ENCODE results near the gene TM9SF1. TPM values are rescaled to one million over a fixed set of nuclear protein-coding genes. Genes with fewer than 3 reads are reported as not detected.

Gene TM9SF1
- total and polyA plus RNA-seq, 2 of the 13 experiments (the other 11 are each of a cell fraction or from before 2014, with no cell fraction given), result 83.2 to 110 TPM

DNA sequence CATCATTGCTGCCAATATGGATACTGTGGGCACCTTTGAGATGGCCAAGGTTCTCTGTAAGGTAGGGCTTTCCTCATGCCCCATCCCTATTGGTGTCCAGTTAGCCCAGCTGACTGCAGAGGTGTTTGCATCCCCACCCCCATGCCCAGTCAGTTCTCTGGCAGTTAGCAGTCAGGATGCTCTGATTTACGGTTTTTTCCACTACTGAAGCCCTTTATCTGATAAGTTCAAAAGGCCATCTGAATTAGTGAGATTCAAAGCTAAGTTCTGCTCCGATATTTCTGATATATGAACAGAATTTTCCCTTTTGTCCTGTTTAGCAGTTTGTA is 38.3 kb upstream of the TM9SF1 start (continued):
- TF ChIP-seq ARID5B (CRISPR knock-in tag; IDR thresholded peaks at IDR 0.05), result no peak
- no peak for TF ChIP-seq REL (CRISPR knock-in tag; conservative IDR thresholded peaks at IDR 0.05)
- no peak for TF ChIP-seq SNAPC4 (CRISPR knock-in tag; IDR thresholded peaks at IDR 0.05)
- TF ChIP-seq, protein P1, sequence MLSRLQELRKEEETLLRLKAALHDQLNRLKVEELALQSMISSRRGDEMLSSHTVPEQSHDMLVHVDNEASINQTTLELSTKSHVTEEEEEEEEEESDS (CRISPR knock-in tag; IDR thresholded peaks at IDR 0.05; ENCODE audit: borderline replicate concordance), result no peak
- no peak for TF ChIP-seq ZKSCAN8 (CRISPR knock-in tag; IDR thresholded peaks at IDR 0.05; ENCODE audit: borderline replicate concordance)
- no peak for TF ChIP-seq ZNF24 (IDR thresholded peaks at IDR 0.05)
- TF ChIP-seq ZNF256 (CRISPR knock-in tag; conservative IDR thresholded peaks at IDR 0.05), result no peak
- no peak for TF ChIP-seq ZBTB7B (CRISPR knock-in tag; IDR thresholded peaks at IDR 0.05)
- TF ChIP-seq, protein P2, sequence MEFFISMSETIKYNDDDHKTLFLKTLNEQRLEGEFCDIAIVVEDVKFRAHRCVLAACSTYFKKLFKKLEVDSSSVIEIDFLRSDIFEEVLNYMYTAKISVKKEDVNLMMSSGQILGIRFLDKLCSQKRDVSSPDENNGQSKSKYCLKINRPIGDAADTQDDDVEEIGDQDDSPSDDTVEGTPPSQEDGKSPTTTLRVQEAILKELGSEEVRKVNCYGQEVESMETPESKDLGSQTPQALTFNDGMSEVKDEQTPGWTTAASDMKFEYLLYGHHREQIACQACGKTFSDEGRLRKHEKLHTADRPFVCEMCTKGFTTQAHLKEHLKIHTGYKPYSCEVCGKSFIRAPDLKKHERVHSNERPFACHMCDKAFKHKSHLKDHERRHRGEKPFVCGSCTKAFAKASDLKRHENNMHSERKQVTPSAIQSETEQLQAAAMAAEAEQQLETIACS (CRISPR knock-in tag; IDR thresholded peaks at IDR 0.05), result no peak
- peak; percentile 41; the same call in 1 of the 2 replicates for TF ChIP-seq PHF21A (CRISPR knock-in tag; IDR thresholded peaks at IDR 0.05)
- no peak for TF ChIP-seq NKX3-1 (CRISPR knock-in tag; IDR thresholded peaks at IDR 0.05)
- 0 out of 2 replicates have a peak, but pooled peaks have one; percentile 52 for TF ChIP-seq NAIF1 (CRISPR knock-in tag; IDR thresholded peaks at IDR 0.05; ENCODE audit: borderline replicate concordance)
- no peak for TF ChIP-seq MEIS2 (CRISPR knock-in tag; IDR thresholded peaks at IDR 0.05)
- no peak for TF ChIP-seq MED1 (CRISPR knock-in tag; IDR thresholded peaks at IDR 0.05)
- TF ChIP-seq NCOA5 (CRISPR knock-in tag; IDR thresholded peaks at IDR 0.05), result no peak
- TF ChIP-seq AGO2 (optimal IDR thresholded peaks at IDR 0.05; ENCODE audit: low read depth, low read length), result no peak
- peak; percentile 62; the same call in 1 of the 2 replicates for TF ChIP-seq HMG20B (CRISPR knock-in tag; conservative IDR thresholded peaks at IDR 0.05)
- no peak for TF ChIP-seq MYPOP (CRISPR knock-in tag; IDR thresholded peaks at IDR 0.05)
- no peak for TF ChIP-seq ZNF572 (CRISPR knock-in tag; IDR thresholded peaks at IDR 0.05)
- TF ChIP-seq ZNF430 (CRISPR knock-in tag; IDR thresholded peaks at IDR 0.05), result no peak
